Inferior parietal cortex (tissue), 1 donor: ENCODE results near the gene RIPOR2.

ENCODE experiments used
- DNase-seq: peaks from one replicate; pipeline ENCODE4 v3.0.0-alpha.2; 2016; ENCODE audit errors: extremely low spot score

Gene RIPOR2, protein sequence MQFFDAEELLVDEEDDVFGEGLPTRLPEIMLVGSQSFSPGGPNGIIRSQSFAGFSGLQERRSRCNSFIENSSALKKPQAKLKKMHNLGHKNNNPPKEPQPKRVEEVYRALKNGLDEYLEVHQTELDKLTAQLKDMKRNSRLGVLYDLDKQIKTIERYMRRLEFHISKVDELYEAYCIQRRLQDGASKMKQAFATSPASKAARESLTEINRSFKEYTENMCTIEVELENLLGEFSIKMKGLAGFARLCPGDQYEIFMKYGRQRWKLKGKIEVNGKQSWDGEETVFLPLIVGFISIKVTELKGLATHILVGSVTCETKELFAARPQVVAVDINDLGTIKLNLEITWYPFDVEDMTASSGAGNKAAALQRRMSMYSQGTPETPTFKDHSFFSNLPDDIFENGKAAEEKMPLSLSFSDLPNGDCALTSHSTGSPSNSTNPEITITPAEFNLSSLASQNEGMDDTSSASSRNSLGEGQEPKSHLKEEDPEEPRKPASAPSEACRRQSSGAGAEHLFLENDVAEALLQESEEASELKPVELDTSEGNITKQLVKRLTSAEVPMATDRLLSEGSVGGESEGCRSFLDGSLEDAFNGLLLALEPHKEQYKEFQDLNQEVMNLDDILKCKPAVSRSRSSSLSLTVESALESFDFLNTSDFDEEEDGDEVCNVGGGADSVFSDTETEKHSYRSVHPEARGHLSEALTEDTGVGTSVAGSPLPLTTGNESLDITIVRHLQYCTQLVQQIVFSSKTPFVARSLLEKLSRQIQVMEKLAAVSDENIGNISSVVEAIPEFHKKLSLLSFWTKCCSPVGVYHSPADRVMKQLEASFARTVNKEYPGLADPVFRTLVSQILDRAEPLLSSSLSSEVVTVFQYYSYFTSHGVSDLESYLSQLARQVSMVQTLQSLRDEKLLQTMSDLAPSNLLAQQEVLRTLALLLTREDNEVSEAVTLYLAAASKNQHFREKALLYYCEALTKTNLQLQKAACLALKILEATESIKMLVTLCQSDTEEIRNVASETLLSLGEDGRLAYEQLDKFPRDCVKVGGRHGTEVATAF

DNA sequence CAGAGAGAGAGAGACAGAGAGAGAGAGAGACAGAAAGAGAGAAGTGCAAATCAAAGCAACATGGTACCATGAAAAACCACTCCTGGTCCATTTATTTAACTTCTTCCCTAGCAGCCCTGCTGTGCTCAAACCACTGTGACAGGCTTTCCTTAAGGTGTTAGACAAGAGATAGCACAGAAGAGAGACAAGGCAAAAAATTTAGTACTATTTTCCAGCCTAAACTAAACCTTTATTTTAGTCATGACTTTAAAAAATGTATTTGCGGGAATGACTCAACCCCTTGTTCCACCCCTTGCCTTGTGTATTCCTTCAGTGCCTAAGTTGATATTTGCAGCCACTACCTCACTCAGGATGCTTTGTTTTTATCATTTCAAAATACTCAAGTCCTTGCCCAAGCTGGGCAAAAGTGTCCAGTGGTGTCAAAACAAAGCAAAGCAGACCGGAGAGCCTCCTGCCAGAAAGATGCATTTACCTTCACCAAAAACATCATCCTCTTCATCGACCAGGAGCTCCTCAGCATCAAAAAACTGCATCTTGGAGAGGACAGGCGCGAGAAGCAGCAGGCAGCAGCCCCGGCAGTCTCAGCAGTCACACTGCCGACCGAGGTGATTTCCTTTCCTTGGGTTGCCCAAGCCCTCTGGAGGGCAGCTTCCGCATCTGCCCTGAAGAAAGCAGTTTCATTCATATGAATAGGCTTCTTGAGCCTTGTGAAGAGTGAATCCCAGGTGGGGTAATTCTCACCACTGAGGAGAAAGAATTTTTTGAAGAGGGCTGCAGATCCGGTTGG, at the start of gene RIPOR2:
RIPOR2 (minus strand) TSS at position 595 of the 787 bp plus-strand sequence; CDS start at position 533, 62 bp downstream.
- DNase-seq: no peak

DNA sequence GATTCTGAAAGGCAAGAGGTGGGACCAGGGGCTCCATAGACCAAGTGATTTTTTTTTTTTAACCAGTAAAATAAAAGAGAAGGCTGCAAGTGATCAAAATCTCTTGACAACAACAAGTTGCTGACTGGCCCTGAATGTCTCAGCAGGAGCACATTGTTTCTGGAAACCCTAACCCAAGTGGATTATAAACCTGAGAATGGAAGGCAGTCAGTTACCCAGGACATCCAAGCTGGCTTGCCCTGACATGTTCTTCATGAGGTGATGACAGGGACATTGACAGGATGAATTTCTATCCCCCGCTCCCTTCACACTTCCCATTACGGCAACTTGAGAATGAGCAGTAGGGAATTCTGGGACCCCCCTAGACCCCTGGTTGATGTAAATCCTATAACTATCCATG, 49.6 kb upstream of the RIPOR2 start:
- DNase-seq: no peak

DNA sequence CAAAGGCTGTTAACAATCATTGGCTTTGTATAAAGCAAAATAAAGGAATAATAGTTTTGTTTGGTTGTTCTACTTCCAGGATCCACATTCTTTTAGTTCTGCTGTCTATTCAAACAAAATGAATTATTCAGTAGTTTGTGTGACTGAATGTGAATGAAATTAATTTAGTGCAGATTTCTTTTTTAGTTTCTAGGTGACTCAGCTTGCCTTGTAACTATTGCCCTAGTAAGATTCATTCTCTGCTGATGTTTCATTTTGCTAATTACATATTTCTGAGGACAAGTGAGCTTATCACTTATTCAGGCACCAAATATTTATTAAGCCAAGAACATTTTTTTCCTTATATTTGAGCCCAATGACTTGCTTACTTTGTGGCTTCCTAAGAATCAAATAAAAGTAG, 46.5 kb upstream of the RIPOR2 start:
- no peak for DNase-seq

DNA sequence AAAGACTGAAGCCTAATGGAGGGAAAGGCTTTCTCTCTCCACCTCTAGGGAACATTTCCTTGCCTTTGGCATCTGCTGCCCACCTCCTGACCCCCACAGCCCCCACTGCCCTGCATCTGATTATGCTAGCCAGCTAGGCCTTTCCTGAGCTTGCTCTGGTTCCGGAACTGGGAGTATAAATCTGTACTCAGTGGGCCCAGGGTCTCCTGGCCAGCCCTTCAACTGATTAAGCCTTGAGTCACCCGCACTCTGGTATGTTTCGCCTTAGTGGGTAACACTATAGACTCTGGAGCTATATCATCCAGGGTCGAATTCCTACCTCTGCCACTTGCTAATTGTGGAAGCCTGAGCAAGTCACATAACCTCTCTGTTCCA, 45.6 kb upstream of the RIPOR2 start:
- no peak for DNase-seq

DNA sequence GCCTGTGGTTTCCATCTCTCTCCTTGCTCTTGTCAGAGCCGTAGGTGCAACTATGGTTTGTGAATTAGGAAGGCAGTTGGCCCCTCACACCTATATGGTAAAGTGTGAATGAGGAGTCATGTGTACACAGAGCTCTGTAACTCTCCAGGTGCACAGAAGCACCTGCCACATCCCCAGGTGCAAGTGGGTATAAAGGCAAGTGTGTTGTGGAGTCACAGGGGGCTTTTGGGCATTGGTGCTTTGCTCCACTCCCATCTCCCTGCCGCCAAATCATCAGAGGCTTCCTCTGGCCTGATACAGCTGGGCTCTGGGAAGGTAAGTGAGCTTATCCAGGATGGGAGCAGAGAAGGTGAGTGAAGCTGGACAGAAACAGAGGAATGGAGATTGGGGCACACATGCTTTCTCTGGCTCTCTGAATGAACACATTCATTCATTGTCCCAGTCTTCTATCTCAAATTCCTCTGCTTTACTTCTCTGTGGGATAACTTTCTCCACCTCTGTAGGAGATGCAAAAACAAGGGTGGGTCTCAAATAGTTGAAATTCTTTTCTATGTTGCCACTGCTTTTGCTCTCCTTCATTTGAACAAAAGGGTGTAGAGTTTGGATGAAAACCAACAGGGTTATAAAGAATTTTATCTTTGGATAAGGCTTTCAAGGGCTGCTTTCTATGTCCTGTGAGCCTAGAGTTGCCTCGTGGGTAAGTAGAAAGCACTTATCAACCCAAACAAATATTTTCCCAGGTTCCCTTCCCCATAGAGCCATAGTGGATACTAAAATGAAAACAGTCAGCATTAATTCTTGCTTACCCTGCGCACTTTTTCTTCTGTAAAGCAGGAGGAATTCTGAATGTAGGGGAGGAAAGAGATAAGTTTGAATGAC, 45.0 kb upstream of the RIPOR2 start:
- DNase-seq: no peak

DNA sequence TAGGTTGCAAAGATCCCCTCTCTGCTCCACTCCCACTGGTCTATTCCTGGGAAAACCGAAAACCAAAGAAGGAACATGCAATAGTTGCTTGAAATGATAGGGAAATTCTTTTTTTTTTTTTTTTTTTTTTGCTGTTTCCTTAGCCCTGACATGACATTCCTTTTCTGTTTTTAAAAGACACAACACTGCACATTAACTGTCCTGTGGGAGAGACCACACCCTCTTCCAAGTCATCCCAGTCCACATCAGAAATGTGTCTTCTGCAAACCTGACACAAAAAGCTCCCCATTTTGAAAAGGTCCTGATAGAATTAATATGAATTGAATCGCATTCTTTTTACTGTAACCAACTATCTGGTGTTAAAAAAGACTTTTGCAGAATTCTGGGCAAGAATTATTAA, 43.4 kb upstream of the RIPOR2 start:
- no peak for DNase-seq

DNA sequence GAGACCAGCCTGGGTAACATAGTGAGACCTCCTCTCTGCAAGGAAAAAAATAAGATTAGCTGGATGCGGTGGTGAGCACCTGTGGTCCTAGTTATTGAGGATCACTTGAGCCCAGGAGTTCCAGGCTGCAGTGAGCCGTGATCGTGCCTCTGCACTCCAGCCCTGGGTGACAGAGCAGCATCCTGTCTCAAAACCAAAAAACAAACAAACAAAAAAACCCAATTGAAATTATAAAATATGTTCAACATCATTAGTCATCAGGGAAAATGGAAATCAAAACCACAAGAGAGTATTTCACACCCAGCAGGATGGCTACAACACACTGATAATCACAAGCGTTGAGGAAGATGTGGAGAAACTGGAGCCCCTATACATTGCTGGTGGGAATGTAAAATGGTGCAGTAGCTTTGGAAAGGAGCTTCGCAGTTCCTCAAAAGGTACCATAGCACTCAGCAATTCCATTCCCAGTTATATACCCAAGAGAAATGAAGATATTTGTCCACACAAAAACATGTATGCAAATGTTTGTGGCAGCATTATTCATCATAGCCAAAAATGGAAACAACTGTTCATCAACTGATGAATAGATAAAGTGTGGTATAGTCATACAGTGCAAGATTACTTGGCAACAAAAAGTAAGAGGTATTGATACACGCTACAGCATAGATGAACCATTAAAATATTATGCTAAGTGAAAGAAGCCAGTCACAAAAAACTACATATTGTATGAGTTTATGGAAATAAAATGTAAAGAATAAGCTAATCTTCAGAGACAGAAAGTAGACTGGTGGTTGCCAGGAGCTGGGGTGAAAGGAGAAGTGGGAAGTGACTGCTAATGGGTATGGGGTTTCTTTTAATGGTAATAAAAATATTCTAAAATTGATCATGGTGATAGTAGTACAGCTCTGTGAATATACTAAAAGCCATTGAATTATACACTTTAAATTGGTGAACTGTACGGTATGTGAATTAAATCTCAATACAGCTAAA, 38.7 kb upstream of the RIPOR2 start:
- no peak for DNase-seq

DNA sequence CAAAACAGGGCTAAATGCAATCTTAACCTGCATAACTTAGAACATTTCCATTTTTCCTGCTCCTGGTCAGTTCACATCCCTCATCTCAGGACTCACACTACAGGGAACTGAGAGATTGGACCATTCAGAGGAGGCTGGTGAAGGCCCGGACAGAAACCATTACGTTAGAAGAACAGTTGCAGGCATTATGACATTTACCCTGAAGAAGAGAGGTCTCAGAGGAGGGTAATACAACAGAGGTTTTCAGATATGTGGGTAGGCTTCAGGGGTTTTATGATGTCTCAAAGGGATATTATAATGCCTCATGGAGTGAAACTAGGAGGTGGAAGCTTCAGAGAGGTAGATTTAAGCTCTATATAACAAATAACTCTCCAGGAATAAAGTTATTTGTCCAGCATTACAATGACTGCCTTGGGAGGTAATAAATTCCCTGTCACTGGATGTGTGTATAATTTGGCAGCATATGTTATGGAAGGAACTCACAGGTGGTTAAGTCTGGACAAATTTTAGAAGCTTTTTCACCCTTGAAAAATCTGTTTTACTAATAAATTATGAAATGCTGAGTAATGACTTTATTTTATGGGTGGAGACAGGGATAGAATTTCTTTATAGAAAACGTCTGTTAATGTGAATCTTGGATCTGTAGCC, 36.7 kb upstream of the RIPOR2 start:
- no peak for DNase-seq

DNA sequence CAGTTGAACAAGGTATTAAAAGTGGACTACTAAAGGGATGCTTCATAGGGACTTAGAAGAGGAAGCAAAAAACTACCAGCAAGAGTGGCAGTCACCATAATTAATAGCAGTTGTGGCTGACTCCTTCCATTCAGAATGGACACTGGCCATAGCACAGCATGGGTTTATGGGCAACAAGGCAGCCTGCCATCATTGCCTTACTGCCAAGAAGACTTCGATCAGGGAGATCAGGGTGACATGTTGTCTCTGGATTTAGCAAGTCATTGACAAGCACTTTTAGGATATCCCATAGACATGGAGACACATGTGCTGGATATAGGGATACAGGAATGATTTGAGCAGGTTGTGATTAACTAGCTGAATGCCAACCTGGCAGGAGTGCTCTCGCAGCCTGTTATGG, 35.3 kb upstream of the RIPOR2 start:
- no peak for DNase-seq

DNA sequence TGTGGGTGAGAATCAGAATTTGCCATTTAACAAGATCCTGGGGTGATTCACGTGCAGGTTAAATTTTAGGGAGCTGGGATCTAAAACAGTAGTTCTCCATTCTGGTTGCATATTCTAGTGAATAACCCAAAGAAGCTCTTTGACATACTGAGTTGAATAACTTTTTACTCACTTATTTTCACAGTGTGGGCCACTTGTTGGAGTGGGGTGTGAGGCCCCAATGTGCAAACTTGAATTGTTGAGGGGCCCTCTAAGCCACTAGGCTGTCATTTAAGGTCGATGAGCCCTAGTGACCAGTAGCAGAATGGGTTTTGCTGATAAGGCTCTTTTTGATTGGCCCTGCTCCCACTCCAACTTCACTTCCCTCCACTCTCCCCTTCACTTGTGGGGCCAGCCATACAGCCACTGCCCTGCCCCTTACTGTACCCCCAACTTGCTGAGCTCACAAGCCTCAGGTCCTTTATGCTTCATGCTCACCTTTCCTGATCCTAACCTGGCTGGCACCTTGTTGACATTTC, 33.6 kb upstream of the RIPOR2 start:
- DNase-seq: no peak

DNA sequence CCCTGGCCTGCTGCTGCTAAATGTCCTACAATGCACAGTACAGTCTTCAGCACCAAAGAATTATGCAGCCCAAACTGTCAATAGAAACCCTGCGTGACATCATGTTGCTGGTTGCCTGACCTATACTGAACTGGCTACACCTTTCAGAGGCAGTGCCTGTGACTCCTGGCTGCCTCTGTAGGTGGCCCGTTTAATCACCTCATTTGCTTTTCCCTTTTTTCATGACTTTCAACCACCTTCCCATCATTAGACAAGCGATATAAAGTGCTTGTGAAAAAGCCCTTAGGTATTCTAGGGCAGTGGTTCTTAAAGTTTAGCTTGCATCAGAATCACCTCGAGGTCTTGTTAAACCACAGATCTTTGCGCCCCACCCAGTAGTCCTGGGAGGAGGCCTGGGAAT, 33.0 kb upstream of the RIPOR2 start:
- no peak for DNase-seq

DNA sequence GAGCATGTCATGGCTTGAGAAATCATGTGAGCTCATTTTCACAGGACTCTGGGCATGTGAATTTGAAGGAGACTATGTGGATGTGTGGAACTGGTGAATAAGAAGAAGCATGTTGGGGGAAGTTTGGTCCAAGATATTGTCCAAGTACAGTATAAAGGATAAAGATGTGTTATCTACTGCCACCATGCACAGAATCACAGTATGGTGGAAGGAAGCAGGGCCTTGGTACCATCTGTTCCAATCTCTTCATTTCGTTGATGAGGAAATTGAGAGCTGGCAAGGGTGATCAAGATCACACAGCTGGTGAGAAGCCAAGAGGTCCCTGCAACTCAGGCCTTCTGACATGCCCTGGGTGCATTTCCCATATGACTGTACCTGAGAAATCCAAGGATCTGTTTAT, 31.5 kb upstream of the RIPOR2 start:
- DNase-seq: no peak

DNA sequence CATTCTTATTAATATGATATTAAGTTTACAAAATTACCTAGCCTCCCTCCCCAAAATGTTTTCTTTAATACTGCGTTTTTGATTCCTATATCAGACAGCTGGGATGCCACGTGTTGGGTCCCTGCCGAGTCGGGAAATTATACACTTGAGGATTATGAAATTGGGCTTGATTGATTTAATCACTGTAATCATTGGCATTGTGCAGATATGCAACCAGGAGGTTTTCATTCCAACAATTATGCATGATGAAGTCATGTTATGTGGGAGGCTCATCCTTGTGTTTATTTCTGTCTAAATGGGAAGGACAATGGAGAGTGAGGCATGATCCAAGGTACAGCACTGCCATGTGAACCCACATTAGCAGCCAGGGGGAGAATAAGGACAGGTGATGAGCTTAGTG, 30.6 kb upstream of the RIPOR2 start:
- DNase-seq: no peak

DNA sequence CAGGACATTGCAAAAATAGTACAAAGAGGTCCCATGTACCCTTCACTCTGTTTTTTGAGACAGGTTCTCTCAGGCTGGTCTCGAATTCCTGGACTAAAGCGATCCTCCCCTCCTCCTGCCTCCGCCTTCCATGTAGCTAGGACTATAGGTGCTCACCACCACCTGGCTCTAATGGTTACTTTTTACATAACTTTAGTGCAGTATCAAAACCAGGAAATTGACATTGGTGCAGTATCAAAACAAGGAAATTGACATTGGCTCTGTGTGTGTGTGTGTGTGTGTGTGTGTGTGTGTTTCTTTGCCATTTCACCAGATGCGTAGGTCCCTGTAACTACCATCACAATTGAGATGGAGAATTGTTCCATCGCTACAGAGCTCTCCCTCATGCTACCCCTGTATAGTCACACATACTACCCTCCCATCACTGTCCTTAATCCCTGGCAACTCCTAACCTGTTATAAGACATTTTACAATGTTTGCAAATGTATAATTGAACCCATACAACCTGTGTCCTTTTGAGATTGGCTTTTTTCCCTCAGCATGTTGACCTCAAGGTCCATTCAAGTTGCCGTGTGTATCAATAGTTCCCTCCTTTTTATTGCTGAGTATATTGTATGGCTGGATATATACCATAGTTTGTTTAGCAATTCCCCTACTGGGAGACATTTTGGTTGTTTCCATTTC, 28.3 kb upstream of the RIPOR2 start:
- DNase-seq: no peak

DNA sequence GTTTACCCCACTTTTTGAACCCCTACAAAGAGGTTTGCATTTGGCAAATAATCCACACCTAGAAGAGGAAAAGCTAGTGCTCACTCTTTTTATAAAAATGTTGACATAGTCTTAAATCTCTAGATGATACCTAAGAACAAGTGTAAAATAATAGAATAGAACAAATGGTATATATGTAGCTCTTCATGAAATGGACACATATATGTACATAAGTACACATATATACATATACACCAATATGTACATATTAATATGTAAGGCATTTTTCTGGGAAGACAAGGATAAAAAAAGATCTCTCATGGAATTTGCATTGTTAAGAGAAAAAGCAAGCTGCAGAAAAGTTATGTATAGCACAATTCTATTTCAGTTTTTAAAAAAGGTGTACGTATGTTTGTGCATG, 27.6 kb upstream of the RIPOR2 start:
- DNase-seq: no peak

DNA sequence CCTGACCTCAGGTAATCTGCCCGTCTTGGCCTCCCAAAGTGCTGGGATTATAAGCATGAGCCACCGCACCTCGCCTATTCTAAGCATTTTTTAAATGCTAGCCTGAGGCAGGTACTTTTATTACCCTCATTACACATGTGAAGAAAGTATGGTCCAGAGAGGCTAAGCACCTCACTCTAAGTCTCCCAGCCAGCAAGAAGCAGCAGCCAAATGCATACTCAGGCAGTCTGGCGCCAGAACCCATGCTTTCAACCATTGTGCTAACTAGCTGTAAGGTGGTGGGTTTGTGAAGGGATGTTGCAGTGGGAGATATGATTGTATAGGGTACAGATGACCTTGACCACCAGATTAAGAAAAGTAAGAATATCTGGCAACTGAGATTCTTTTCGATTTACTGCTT, 26.1 kb upstream of the RIPOR2 start:
- no peak for DNase-seq

DNA sequence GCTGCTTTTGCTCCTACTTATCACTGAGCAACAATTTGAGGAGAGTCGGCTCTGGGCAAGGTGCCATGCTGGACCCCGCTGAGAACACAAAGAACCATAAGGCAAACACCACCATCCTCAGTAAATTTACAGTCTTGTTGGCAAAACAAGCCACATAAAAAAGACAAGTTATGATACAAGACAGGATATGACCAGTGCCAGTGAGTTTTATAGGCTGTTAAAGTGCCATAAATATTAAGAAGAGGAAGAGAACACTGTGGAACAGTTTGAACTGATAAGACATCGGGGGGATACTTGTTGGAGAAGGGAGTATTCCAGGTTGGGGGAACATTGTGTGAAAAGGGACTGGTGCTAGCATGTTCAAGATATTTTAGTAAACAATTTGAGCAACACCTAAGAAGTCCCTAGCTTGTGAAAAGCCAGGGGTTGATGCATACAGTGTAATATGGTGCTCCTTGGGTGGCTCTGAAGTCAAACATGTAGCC, 25.3 kb upstream of the RIPOR2 start:
- no peak for DNase-seq

DNA sequence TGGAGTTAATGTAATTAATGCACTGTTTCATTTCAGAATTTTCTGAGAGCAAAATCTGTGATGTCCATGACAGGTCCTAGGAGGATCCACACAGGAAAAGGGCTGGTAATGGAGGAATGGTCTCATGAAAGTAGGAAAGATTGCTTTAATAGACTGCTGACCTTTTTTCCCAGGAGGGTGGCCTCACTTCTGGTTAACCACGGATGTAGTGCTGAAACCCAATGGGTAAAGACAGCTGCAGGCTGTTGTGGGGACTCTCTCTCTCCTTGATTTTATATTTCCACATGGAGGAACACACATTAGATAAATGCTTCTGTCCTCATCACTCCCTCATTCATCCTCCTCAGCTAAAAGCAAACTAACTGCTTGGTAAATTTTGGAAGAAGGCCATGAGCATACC, 23.6 kb upstream of the RIPOR2 start:
- no peak for DNase-seq
